ENCODE measurements around the gene THUMPD2. TPM values are rescaled to one million over a fixed set of nuclear protein-coding genes. Genes with fewer than 3 reads are reported as not detected.
"Not testable (repeated sequence)": the region's sequence is repeated elsewhere in the genome, so short reads cannot be mapped to it uniquely, and the experiment has no call there.

The THUMPD2 gene
- total RNA-seq, 1 experiment from 2014 or later: 14.7 TPM

- in situ Hi-C loops (cut with HindIII; ENCODE audit: low pct_unique_long_range_greater_than_20kb, low sequenced_read_pairs); DNase-seq (ENCODE audit: low read depth, low spot score): not testable (repeated sequence)
These were observed 51.0 kb downstream of the THUMPD2 start for GRCh38 chr2:39728085-39728484.

GRCh38 chr2:39725401-39725800 lies 53.7 kb downstream of the THUMPD2 start:
- DNase-seq (ENCODE audit: low read depth, low spot score): no peak
- in situ Hi-C loops (cut with HindIII; ENCODE audit: low pct_unique_long_range_greater_than_20kb, low sequenced_read_pairs): no loop called here

GRCh38 chr2:39724828-39725144 lies 54.3 kb downstream of the THUMPD2 start:
- in situ Hi-C loops (cut with HindIII; ENCODE audit: low pct_unique_long_range_greater_than_20kb, low sequenced_read_pairs): no loop called here
- no peak for DNase-seq (ENCODE audit: low read depth, low spot score)

GRCh38 chr2:39723946-39724827 lies 54.9 kb downstream of the THUMPD2 start:
- in situ Hi-C loops (cut with HindIII; ENCODE audit: low pct_unique_long_range_greater_than_20kb, low sequenced_read_pairs): no loop called here
- DNase-seq (ENCODE audit: low read depth, low spot score): no peak

GRCh38 chr2:39723497-39723896 lies 55.6 kb downstream of the THUMPD2 start:
- no peak for DNase-seq (ENCODE audit: low read depth, low spot score)
- in situ Hi-C loops (cut with HindIII; ENCODE audit: low pct_unique_long_range_greater_than_20kb, low sequenced_read_pairs): no loop called here

GRCh38 chr2:39720970-39721369 lies 58.1 kb downstream of the THUMPD2 start:
- DNase-seq (ENCODE audit: low read depth, low spot score): no peak
- in situ Hi-C loops (cut with HindIII; ENCODE audit: low pct_unique_long_range_greater_than_20kb, low sequenced_read_pairs): no loop called here

GRCh38 chr2:39719317-39719716 lies 59.7 kb downstream of the THUMPD2 start:
- DNase-seq (ENCODE audit: low read depth, low spot score): no peak
- in situ Hi-C loops (cut with HindIII; ENCODE audit: low pct_unique_long_range_greater_than_20kb, low sequenced_read_pairs): no loop called here

- in situ Hi-C loops (cut with HindIII; ENCODE audit: low pct_unique_long_range_greater_than_20kb, low sequenced_read_pairs): no loop called here
These were observed 60.6 kb downstream of the THUMPD2 start for GRCh38 chr2:39718483-39718882.

GRCh38 chr2:39717067-39717466 lies 62.0 kb downstream of the THUMPD2 start:
- DNase-seq (ENCODE audit: low read depth, low spot score): no peak
- in situ Hi-C loops (cut with HindIII; ENCODE audit: low pct_unique_long_range_greater_than_20kb, low sequenced_read_pairs): no loop called here

More at GRCh38 chr2:39718483-39718882, 60.6 kb downstream of the THUMPD2 start:
- DNase-seq (ENCODE audit: low read depth, low spot score): no peak

GRCh38 chr2:39715822-39716221 lies 63.2 kb downstream of the THUMPD2 start:
- in situ Hi-C loops (cut with HindIII; ENCODE audit: low pct_unique_long_range_greater_than_20kb, low sequenced_read_pairs): no loop called here
- DNase-seq (ENCODE audit: low read depth, low spot score): no peak

- DNase-seq (ENCODE audit: low read depth, low spot score): peak; percentile 41
- in situ Hi-C loops (cut with HindIII; ENCODE audit: low pct_unique_long_range_greater_than_20kb, low sequenced_read_pairs): no loop called here
These were observed 64.0 kb downstream of the THUMPD2 start for GRCh38 chr2:39715095-39715494.

GRCh38 chr2:39712953-39713352 lies 66.1 kb downstream of the THUMPD2 start:
- no peak for DNase-seq (ENCODE audit: low read depth, low spot score)
- in situ Hi-C loops (cut with HindIII; ENCODE audit: low pct_unique_long_range_greater_than_20kb, low sequenced_read_pairs): no loop called here

GRCh38 chr2:39710807-39711206 lies 68.3 kb downstream of the THUMPD2 start:
- in situ Hi-C loops (cut with HindIII; ENCODE audit: low pct_unique_long_range_greater_than_20kb, low sequenced_read_pairs): no loop called here

GRCh38 chr2:39708003-39708402 lies 71.1 kb downstream of the THUMPD2 start:
- in situ Hi-C loops (cut with HindIII; ENCODE audit: low pct_unique_long_range_greater_than_20kb, low sequenced_read_pairs): no loop called here
- no peak for DNase-seq (ENCODE audit: low read depth, low spot score)

More at GRCh38 chr2:39710807-39711206, 68.3 kb downstream of the THUMPD2 start:
- DNase-seq (ENCODE audit: low read depth, low spot score): no peak

- in situ Hi-C loops (cut with HindIII; ENCODE audit: low pct_unique_long_range_greater_than_20kb, low sequenced_read_pairs): no loop called here
- no peak for DNase-seq (ENCODE audit: low read depth, low spot score)
These were observed 72.1 kb downstream of the THUMPD2 start for GRCh38 chr2:39706945-39707344.

GRCh38 chr2:39706312-39706711 lies 72.7 kb downstream of the THUMPD2 start:
- DNase-seq (ENCODE audit: low read depth, low spot score): no peak
- in situ Hi-C loops (cut with HindIII; ENCODE audit: low pct_unique_long_range_greater_than_20kb, low sequenced_read_pairs): no loop called here

- in situ Hi-C loops (cut with HindIII; ENCODE audit: low pct_unique_long_range_greater_than_20kb, low sequenced_read_pairs): no loop called here
- no peak for DNase-seq (ENCODE audit: low read depth, low spot score)
These were observed 73.4 kb downstream of the THUMPD2 start for GRCh38 chr2:39705638-39706037.

- no peak for DNase-seq (ENCODE audit: low read depth, low spot score)
- in situ Hi-C loops (cut with HindIII; ENCODE audit: low pct_unique_long_range_greater_than_20kb, low sequenced_read_pairs): no loop called here
These were observed 74.5 kb downstream of the THUMPD2 start for GRCh38 chr2:39704540-39704939.

- DNase-seq (ENCODE audit: low read depth, low spot score): no peak
- in situ Hi-C loops (cut with HindIII; ENCODE audit: low pct_unique_long_range_greater_than_20kb, low sequenced_read_pairs): no loop called here
These were observed 75.7 kb downstream of the THUMPD2 start for GRCh38 chr2:39703181-39703872.

Data from SK-MEL-5 (cell line).